HG03460 (cell line): ENCODE measurements around the gene TSPAN33.
A peak's percentile ranks its signal among the peaks of the same experiment; 100 is the strongest.
"Not testable (repeated sequence)": the region's sequence is repeated elsewhere in the genome, so short reads cannot be mapped to it uniquely, and the experiment has no call there.

ENCODE experiments used
- ATAC-seq: cut with Tn5 transposase; IDR thresholded peaks from one replicate; pipeline ENCODE4 v1.9.1; 2021; ENCODE audit not compliant: unreplicated experiment

The TSPAN33 gene

GRCh38 chr7:129144095-129144833, at the start of gene TSPAN33:
TSS of gene TSPAN33 (plus strand) at chr7:129144707. CDS start at chr7:129144981, 274 bp downstream.
- peak; percentile 59 for ATAC-seq

GRCh38 chr7:129095258-129095657, 49.2 kb upstream of the TSPAN33 start:
- ATAC-seq = peak; percentile 83

DNA sequence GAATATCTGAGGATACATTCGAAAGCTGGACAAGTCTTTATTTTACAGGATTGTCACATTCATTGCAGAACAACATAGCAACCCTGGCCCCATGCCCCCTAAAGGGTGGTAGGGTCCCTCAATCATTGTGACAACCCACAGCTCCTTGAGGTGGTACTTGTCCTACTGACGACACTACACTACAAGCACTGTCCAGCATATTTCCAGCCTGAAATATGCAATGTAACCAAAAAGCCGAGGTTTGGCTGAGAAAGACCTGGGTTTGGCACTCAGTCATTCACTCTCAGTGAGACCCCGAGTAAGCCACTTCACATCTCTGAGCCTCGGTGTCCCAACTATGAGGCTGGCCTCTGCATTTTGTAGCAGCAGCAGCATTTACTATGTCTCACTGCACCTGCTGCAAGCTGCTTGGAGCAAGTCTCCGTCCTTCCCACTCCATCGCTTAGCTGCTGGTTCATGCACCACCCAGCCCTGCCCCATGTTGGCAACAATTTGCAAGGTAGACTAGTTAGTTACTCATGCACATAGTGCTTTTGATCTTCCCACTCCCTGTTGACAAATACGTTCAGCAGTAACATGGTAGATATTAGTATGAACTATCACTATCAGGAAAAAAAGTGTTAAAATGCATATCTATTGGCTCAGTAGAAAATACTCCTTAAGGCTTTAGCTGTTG, 46.0 kb upstream of the TSPAN33 start:
- ATAC-seq = no peak

DNA sequence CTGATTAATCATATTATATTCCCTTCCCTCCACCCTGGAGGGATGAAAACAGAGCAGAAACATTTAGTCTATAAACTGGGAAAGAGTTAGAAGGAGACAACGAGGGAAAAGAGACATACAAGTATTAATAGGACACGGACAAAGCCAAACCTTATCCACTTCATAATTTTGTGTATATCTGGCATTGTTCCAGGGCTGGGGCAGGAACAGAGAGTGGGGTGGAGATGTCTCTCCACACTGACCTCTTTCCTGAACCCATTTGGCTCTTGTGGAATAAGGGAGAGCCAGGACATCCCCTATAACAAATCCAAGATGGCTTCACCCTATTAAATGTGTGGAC, 43.7 kb upstream of the TSPAN33 start:
- no peak for ATAC-seq

- no peak for ATAC-seq
These were observed 42.8 kb upstream of the TSPAN33 start for GRCh38 chr7:129101746-129102145.

DNA sequence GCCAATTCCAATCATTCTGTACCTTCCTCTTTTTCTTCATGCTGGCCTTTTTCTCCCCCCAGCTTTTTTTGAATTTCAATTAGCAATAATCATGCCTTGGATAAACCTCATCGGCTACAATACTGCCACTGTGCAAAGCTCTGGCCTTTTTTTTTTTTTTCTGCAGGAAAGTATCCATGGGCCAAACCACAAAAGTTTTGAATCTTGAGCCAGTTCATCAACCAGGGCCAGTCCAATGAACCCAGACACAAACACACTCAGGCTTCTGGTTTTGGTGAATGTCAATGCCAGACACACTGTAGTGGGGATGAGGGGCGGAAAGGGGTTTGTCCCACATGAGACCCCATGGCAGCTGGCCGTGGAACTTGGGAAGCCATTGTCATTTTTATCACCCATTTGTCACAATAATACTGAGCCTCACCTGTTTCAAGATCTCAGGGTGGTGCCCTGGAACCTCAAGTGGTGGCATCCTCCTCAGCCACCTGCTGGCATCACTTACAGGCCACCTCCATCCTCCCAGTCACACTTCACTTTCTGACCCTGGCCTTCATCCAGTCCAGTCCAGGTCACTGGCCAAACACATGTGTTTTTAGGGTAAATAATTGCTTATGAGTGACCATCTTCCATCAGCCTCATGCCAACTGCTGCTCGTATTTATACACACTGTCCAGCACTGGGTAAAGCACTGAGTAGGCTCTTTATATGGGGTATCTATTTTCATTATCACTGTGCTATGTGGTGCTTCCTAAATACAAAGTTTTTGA, 40.8 kb upstream of the TSPAN33 start:
- ATAC-seq = no peak

DNA sequence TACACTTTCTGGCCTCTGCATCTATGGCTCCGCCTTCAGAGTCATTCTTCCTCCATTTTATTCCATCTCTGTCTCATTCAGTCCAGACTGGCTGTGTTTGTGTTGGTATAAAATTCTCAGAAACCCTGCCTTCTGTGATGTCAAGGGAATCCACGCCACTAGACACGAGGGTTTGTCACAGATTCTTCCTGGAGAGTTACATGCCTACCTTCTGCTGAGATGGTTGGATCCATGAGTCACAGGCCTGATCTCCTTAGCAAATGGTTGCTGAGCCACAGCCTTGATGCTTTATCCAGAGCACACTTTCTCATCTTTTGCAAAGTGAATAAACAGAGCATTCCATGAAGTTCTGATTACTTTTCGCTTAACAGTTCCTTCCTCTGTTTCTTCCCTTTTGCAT, 35.9 kb upstream of the TSPAN33 start:
- ATAC-seq = no peak

- ATAC-seq = no peak
These were observed 34.1 kb upstream of the TSPAN33 start for GRCh38 chr7:129110258-129110981.

DNA sequence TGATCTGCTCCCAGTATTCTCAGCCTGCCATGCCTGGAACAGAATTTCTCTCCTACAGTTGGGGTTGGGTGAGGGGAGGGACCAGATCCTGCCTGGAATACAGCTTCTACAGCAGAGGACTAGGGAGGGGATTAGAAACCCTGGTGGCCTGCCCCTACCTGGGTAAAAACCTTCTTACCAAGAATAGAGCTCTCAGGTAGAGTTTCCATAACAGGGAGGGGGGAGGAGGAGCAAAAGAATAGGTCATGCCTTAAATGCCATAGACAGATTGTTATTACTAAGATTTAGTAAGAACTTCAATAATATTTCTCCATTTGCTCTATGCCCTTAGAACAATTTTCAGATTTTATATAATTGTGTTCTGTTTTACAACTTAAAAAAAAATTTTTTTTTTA, 33.5 kb upstream of the TSPAN33 start:
- ATAC-seq = no peak

GRCh38 chr7:129115676-129116075, 28.8 kb upstream of the TSPAN33 start:
- no peak for ATAC-seq

DNA sequence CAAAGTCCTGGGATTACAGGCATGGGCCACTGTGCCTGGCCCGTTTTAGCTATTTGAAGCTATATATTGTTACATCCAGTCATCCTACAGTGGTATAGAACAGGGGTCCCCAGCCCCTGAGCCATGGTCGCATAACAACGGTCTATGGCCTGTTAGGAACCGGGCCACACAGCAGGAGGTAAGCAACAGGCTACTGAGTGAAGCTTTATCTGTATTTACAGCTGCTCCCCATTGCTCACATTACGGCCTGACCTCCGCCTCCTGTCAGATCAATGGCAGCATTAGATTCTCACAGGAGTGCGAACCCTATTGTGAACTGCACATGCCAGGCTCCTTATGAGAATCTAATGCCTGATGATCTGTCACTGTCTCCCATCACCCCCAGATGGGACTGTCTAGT, 26.3 kb upstream of the TSPAN33 start:
- no peak for ATAC-seq

GRCh38 chr7:129118976-129119375, 25.5 kb upstream of the TSPAN33 start:
- ATAC-seq = no peak

- ATAC-seq = not testable (repeated sequence)
These were observed 22.9 kb upstream of the TSPAN33 start for GRCh38 chr7:129121501-129122077.

DNA sequence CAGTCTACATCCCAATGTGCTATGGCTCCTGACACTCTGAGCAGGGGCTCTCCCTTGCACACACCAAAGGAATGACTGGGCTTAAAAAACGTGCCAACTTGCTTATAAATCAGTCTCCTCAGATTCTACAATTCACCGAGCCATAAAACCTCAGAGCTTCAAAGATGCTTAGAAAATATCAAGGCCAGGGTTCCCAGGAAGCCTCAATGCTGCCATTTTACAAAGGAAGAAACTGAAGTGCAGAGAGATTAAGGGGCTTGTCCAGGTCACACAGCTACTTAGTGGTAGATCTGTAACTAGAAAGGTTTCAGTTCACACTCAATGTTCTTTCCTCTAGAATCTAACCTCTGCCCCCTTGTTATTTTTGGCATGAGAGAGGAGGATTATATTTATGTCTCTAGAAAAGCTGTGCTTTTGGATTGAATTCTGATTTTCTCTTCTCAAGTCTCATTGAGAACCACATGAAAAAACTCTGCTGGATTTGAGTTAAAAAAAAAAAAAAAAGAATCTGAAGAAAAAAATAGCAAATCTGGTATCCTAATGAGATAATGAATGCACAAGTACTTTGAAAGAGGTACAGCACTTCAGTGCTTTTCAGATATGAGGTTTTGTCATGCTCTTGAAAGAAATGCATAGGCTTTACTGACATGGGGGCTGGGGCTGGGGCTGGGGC, 22.3 kb upstream of the TSPAN33 start:
- peak; percentile 46 for ATAC-seq

- ATAC-seq = peak; percentile 70
These were observed 21.6 kb upstream of the TSPAN33 start for GRCh38 chr7:129122751-129123509.

DNA sequence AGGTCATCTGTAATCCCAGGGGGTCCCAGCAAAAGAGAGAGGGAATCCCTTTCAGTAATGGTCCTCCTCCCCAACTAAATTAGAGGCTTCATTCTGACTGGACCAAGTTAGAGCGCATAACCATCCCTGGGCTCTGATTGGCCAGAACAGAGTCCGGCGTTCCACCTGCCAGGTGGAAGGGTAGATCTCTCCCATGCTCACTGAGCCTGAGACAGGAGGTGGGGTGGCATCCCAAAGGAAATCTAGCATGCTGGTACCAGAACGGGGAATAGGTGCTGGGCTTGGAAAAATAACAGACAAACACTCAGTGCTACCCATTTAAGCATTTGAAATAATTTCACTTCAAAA, 21.0 kb upstream of the TSPAN33 start:
- ATAC-seq = no peak

GRCh38 chr7:129126314-129126713, 18.2 kb upstream of the TSPAN33 start:
- no peak for ATAC-seq

- ATAC-seq = no peak
These were observed 17.4 kb upstream of the TSPAN33 start for GRCh38 chr7:129127154-129127553.

- ATAC-seq = no peak
These were observed 16.9 kb upstream of the TSPAN33 start for GRCh38 chr7:129127601-129128000.
